Measurements from ENCODE around the gene RBP2.

RBP2 gene

DNA sequence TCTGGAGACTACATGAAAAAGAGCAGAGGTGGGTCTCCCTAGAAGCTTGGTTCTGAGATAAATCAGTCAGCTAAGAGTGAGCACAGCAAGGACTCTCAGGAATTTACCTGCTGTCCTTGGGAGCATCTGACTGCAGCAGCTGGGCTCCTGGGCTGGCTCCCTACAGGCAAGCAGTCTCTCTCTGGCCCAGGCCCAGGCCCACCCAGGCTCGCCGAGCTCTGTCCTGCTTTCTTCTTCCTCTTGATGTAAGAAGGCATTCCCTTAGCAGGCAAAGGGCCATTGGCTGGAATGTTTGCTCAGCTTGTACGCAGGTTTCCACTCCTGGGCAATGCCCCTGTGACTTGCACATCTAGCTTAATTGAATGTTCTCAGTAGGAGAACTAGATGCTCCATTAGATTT, 4.3 kb upstream of the RBP2 start:
- DNase-seq = no peak

DNA sequence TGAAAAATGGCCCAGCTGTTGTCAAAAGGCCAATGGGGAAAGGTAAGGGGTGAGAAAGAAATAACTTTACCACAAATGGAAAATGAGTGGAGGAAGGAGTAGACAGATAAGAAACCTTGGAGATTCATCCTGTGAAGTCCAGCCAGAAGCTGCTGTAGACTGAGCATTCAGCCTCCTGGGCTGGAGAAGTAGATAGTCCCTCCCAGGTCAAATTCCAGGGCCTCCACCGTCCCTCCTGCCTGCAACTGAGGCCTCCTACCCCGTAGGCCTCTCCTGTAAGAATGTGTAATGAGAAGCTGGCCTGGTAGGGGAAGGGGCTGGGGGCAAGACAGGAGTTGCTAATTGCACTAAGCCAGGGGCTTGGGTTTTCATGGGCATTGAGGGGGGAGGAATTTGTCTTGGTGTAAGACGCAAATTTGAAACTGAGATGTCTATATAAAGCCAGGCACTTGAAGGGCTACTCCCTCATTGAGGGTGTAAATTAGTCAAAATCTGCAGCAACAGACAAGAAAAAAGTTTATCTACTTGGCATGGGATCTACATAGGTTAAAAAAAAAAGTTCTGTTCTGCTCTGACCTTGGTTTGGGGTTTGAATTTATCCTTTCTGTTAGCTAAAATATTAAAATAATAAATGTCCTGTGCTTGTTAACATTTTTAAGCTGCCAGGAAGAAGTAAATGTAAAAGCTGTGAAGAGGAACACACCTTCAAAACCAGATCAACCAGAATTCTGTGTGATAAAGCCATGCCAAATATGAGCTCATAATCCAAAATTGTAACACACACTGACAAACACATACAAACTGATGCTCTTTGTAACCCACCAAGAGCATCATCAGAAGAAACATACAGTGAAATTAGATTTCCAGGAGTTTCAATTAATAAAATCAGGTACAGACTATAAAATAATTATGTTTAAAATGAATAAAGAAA, 1.7 kb upstream of the RBP2 start:
- DNase-seq = no peak

DNA sequence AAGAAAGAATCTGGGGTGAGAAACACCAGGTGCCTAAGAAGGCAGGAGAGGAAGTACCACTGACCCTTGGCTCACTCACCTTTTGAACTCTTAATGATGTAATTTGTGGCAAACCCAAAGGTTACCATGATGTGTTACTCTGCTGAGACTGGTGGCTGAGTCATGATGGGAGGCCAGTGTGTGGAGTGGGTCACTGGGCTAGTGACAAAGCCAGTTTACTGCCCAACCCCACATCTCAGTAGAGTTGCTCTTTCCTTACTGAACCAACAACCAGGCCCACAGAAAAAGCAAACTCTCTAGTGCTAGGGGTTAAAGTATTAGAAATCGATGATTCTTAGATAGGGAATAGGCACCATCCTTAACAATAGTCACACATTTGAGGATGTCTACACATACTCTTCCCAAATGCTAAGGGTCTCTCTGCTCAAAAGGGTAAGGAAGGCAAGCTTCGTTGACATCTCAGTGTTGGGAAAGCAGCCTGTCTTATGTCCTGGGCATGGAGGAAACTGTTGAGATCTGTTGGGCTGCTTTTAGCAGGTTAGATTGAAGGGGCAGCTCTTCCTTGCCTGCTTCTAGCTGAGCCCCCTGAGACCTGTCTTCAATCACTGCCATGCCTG, 3.1 kb downstream of the RBP2 start:
- DNase-seq = no peak

DNA sequence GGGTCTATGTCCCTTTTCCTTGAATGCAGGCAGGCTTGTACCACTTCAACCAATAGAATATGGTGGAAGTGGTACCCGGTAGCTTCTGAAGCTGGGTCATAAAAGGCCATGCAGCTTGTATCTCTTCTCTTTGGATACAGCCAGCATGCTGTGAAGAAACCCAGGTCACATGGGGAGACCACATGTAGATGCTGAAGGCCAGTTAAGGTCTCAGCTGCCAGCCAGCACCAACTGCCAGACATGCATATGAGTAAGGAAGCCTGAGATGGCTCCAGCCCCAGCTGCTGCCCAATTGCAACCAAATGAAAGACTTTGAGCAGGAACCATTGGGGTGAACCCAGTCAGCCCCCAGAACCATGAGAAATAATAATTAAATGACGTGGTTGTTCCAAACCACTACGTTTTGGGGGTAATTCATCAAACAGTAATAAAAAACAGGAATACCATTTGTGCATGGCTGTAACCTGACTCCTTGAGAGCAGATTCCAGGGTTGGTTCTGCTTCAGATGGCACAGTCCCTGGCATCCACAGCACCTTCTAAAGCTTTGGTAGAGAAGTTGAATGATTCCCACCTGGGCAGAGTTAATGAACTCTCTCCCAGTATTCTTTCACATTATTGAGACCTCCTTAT, 3.8 kb downstream of the RBP2 start:
- DNase-seq = no peak

DNA sequence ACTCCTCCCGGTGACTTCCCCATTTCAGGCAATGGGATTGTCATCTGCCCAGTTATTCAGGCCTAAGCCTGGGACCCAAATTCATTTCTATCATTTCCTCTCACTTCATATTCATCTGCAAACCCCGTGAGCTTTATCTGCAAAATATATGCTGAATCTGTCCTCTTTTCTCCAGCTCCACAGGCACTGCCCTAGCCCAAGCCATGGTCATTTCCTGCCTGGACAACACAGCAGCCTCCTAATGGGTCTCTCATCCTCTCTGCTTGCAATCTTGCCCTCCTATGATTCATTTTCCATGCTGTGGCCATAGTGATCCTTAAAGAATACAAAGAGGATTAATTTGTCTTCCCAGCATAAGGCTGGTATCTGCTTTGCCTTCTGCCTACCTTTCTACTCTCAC, 6.1 kb downstream of the RBP2 start:
- no peak for DNase-seq

DNA sequence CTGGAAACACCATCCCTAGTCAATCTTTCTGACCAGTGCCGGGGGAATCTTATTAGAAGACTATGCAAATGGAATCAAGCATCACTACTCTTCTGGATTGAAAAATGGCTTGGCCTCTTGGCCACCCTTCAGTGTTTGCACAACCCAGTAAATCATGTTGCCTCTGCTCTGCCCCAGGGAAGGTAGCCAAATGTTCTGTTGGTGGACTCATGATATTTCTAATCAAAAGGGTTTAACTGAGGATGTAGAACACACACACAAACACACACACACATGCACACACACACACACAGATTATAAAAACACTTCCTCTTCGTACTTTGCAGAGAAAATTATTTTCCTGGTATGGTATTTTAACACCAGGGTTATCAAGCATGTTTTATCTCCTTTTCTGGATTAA, 7.9 kb downstream of the RBP2 start:
- no peak for DNase-seq

DNA sequence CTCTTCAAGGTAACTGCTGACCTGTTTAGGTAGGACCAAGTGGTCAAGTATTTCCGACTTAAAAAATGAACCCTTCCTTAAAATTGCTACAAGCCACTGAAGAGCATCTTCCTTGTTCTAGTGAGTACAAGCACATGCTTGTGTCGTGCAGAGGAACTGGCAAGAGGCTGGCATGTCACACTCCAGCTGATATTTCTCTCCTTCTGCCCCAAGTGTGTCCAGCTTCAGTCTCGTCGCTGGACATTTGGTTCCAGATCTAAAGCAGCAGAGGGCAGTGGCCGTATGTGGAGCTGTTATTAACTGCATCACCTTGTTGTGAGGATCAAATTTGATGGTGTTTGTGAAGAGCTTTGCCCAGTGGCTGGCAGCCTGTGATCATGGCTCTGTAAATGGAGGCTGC, 10.0 kb downstream of the RBP2 start:
- DNase-seq = no peak

DNA sequence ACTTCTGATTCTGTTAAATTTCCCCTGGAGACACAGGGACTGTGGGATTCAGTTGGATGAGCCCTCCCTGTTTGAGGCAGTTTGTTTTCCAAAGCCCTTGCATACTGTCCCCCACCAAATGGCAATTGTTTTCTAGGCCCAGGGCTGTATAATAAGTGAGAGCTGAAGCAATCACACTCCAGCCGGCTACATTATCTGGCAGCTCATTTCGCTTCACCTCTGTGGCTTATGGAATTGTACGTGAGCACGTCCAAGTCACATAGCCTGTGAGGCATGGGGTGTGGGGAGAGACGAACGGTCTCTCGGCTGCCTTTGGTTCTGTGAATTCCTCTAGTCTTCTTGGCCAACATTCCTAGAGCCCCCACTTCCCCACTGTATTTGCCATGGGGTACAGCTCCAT, 10.7 kb downstream of the RBP2 start:
- no peak for DNase-seq

GRCh38 chr3:139463466-139463865, 12.8 kb downstream of the RBP2 start:
- no peak for DNase-seq

GRCh38 chr3:139460529-139460928, 15.8 kb downstream of the RBP2 start:
- no peak for DNase-seq

DNA sequence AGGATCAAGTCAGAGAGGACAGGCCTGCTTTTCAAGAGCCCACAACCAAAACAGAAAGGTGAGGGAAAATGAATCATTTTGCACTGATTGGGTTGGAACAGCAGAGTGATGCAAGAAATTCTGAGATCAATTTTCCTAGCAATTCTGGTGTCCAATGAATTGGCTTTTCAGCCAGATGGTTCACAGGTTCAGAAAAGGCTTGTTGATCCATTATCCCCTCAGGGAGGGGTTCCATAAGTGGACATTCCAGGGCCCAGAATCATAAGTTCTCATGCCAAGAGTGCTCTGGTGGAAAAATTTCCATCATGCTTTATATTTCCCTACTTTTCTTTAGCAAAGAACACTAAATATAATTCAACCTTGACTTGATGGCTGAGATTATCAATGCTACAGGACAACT, 16.2 kb downstream of the RBP2 start:
- no peak for DNase-seq

- no peak for DNase-seq
Measured at GRCh38 chr3:139458348-139458747, 18.0 kb downstream of the RBP2 start.

DNA sequence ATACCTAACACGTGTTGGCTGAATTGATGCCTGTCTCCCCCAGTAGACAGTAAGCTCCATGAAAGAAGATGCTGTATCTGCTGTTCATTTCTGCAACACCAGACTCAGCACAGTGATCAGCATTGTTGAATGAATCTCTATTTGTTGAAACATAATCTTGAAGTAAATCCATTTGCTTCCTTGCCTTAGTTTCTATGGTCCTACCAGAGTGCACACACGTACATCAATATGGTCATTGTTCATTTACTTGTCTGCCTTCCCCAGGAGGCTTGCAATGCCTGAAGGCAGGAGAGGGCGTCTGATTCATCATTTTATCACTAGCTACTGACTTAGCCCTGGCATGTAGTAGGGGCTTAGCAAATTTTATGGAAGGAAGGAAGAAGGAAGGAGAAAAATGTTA, 19.2 kb downstream of the RBP2 start:
- DNase-seq = no peak

DNA sequence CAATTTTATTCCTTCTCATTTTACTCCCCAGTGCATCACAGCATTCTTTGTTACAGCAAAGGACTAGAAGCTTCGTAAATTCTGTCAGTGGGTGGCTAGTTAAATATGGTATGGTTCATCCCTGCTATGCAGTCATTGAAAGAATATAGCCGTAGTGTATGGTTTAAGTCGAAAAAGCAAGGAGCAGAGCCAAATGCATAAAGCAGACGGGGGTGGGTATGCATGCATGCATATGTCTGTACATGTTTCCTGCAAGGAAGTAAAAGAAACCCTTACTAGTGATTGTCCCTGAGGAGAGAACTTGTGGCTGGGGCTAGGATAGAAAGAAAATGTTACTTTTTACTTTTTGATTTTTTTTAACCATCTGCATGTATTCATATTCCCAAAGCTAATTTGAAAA, 19.9 kb downstream of the RBP2 start:
- no peak for DNase-seq

- DNase-seq = no peak
Measured at GRCh38 chr3:139455855-139456254, 20.5 kb downstream of the RBP2 start.

DNA sequence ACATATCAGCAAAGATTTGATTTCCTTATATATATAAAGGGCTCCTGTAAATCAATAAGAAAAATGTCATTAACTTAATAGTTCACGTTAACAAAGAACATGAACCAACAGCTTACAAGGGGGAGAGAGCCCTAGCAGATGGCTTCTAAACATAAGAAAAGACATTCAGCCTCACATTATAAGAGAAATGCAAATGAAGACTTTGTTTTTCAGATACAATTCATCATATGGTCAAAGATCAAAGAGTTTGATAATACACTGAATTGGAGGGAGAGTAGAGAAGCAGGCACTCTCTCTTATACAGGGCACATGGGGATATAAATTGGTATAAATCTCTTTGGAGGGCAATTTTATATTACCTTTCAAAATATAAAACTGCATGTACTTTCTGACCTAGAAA, 21.1 kb downstream of the RBP2 start:
- no peak for DNase-seq

DNA sequence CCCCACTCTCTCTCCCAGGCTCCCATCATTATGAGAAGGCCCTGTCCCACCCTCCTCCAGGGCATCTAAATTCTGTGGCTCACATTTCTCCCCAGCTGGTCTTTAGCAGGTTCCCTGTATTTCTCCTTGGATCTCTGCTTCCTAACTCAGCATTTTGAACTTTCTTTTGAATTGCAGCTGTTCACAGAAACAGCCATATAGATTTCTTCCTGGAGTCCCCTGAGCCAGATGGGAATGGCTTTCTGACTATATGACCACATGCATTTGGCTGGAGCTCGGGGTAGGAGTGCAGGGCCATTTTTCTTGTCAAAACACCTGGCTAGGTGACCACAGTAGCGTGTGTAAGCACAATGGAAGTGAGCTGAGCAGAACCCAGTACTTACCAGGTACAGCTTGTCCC, 22.0 kb downstream of the RBP2 start:
- DNase-seq = no peak

DNA sequence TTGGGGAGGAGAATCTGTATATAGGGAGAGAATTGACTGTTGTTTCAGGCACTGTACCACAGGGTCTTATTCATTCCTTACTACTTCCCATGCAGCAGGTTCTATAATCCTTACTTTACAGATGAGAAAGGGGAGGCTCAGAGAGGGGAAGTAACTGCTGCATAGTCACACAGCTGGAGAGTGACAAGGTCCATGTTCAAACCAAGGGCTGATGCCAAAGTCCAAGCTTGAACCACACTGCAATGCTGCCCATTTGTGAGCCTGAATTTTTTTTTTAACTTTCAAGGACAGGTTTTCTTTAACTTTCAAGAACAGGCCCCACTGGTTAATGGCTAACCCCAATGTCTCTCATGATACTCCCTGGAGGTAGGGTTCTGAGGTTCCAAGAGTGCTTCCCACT, 26.2 kb downstream of the RBP2 start:
- no peak for DNase-seq

DNA sequence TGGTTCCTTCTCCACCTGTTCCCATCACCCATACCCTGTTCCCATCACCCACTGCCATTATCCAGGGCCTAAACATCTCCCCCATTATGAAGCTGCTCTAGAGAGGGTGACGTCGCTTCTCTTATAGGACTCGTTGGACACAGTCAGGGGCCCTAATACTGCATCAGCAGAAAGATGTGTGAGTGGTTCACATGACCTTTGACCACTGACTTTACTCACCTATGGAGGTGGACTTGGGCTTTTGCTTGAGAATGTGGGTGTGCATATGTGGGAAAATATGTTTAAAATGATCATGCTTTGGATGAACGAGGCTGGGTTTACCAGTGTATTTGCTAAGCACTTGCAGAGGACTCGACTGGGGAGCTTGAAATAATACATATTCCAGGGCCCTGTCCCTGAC, 26.8 kb downstream of the RBP2 start:
- no peak for DNase-seq

DNA sequence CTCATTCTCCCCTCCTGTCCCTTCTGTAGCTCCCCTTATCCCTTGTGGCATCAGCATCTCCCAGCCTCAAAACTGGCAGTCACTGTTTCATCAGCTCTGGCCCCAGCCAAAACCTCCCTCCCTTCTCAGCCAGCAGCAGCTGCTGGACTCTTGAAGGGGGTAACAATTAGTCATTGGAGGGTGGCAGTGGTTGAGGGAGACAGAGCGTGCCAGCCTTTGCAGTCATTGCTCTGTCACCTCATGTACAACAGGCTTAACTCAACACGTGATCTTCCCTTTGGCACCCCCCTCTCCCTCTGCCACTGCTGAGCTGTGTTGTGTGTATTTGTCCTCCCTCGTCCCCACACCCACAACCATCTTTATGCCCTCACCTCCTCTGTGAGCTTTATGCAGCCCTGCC, 28.2 kb downstream of the RBP2 start:
- no peak for DNase-seq

DNA sequence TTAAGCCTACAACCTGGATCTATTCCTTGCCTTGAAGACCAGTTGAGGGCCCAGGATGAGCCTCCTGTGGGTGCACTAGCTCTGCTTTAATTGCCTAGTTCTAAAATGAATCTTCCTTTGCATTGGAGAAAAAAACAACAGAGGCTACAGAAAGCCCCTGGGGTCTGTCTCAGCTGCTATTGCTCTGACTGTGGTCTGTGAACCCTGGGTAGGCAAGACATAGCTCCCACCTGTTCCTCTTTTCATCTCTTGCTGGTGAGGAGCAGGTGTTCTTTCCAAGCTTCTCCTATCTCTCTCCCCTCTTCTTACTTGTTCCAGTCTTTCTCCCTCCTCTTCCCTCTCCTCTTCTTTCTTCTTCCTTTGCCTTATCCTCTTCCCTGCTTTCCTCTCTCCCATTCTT, 28.8 kb downstream of the RBP2 start:
- DNase-seq = no peak

DNA sequence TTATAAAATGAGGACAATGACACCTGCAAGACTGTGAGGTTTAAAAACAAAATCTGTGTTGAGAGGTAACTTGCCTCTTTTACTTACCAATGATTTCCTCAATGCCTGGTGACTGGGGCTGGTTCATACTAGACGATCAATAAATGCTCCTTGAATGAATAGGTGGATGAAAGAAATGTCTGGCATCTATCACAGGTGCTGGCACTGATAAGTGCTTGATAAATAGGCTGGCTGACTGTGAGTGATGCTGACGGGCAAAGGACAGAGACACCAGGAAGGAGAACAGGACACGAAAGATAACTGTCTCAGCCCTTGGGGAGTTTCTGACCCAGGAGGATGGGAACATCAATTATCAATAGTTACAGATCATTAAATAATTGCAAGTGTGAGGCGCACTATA, 31.9 kb downstream of the RBP2 start:
- no peak for DNase-seq

DNA sequence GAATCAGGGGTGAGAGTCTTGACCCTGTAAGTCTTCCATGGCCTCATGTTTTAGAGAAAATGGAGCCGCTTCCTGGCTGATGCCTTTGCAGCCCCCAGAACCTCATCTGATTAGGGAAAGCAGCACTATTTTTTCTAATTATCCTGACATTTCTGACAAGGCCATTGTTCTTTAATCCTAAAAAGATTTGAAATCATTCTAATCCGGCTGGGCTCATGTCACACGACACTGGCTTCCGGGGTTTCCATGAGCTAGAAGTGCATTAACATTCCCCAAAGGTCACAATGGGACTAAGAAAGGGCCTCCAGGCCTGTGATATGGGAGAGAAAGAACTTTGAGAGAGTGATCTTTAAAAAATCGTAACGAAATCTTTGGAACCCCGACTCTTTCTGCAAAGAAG, 33.1 kb downstream of the RBP2 start:
- no peak for DNase-seq

DNA sequence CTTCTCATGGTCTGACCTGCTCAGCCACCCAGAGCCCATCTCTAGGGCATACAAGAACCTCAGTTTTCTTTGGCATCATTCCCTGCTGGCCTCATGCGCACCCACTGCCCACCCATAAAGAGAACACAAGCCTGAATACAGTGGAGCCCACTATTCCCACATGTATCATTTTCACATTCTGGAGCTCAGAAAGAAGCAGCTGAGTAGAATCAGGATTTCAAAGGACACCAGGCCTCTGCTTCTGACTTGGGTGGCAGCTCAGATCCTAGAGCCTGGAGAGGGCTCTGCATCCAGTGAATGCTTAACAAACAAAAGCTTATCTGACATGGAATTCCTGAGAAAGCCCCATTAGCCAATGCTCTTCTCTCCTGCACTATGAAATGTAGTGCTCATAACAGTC, 34.7 kb downstream of the RBP2 start:
- DNase-seq = no peak
